Stimulated activated CD8-positive, alpha-beta memory T cell treated with anti-CD3 and anti-CD28 coated beads, Interleukin-7, amount 100 ng/mL, for 4 hours (primary cell): ENCODE results near the gene CPA2.

Source experiments
- DNase-seq, 2 donors: peaks; one replicate each; pipeline ENCODE4 v3.0.0-alpha.2; 2020; ENCODE audit warnings: low read depth in 2 of 2

CPA2 gene

DNA sequence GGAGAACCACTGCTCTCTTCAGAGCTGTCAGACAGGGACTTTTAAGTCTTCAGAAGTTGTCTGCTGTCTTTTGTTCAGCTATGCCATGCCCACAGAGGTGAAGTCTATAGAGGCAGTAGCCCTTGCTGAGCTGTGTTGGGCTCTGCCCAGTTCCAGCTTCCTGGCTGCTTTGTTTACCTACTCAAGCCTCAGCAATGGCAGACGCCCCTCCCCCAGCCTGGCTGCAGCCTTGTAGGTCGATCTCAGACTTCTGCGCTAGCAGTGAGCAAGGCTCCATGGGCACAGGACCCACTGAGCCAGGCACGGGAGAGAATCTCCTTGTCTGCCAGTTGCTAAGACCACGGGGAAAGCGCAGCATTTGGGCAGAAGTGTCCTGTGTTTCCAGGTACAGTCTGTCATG lies 12.1 kb upstream of the CPA2 start:
- DNase-seq, result no peak

DNA sequence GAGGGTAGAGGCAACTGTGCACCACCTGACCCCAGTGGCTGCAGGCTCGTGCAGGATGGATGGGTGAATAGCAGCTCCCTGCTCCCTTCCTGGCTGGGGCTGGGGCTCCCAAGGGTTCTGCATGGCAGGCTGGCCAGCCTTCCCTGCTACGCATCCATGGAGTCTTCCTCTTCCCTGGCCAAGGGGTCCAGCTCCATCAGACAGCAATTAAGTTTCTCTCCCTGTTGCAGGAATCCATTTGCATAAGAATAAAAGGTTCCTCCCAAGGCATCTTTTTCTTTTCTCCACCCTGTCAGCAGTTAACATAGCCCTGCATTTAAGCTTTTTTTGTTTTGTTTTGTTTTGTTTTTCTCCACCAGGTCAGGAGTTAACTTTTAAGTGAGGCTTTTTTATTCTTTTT lies 10.0 kb upstream of the CPA2 start:
- no peak for DNase-seq

DNA sequence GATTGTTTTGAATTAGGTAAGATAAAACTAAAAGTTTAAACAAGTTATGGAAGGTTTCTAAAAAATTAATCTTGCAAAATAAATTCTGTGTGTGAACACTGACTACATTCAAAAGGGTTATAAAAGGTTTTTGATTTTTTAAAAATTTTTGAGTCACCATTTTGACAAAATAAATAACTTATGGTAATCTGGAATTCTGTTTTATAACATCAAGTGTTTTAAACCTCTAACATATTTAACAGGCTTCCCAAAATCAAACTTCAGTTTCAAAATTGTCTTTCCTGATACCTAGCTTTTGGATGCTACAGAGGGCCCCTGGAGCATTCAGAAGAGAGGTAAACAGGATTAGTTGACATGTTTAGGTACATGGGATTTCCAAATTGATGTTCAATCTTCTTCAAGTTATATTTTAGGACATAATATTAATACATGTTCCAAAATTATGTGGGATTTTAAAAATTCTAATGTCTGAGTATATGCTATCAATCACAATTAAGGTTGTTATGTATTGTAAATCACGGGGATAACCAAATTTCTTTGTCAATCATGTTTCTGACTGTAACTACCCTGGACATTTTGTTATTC lies 8.1 kb upstream of the CPA2 start:
- no peak for DNase-seq

DNA sequence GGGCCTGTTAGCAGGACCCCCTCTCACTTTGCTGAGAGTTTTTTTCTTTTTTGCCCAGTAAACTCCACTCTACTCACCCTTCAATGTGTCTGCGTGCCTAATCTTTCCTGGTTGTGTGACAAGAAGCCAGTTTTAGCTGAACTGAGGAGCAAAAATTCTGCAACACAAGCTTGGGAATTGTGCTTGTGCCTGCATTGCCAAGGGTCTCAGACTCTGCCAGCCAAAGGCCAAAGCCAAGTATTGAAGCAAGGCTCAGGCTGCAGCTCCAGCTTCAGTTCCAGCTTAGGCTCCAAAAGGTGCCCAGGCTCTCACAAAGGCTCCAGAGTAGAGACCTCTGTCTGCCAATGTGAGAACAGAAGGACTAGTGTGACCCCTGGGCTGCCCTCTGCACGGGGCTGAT lies 4.2 kb upstream of the CPA2 start:
- DNase-seq, result no peak

DNA sequence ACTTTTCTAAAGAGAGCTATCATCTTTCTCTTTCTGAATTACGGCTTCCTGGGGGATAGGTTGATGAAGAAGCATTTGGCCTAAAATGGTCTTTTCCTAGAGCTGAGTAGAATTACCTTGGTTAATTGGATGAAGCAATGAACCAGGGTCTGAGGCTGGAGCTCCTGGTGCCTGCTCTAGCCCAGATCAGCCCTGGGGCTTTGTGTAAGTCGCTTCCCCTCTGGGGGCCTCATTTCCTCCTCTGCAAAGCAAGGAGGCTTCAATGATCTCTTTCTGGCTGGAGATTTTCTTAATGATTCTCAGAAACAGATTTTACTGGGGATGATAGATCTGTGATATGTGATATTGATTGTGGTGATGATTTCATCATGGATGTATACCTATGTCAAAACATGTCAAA lies 3.5 kb upstream of the CPA2 start:
- no peak for DNase-seq

DNA sequence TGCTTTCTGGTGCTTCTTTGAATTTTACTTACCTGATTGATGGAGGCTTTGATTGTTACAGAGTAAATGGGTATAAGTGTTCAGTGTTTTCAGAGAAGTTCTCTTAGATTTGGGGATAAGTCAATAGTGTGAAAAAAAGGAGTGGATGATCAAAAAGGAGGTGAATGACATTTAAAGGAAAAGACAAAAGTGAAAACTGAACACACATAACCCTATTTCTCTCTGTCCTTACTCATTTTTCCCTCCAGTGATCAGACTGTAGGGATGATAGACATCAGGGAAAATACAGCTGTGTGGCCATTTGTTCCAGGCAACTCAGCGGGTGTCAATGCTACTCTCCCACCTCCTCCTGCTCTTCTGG lies 278 bp downstream of the CPA2 start:
- no peak for DNase-seq

DNA sequence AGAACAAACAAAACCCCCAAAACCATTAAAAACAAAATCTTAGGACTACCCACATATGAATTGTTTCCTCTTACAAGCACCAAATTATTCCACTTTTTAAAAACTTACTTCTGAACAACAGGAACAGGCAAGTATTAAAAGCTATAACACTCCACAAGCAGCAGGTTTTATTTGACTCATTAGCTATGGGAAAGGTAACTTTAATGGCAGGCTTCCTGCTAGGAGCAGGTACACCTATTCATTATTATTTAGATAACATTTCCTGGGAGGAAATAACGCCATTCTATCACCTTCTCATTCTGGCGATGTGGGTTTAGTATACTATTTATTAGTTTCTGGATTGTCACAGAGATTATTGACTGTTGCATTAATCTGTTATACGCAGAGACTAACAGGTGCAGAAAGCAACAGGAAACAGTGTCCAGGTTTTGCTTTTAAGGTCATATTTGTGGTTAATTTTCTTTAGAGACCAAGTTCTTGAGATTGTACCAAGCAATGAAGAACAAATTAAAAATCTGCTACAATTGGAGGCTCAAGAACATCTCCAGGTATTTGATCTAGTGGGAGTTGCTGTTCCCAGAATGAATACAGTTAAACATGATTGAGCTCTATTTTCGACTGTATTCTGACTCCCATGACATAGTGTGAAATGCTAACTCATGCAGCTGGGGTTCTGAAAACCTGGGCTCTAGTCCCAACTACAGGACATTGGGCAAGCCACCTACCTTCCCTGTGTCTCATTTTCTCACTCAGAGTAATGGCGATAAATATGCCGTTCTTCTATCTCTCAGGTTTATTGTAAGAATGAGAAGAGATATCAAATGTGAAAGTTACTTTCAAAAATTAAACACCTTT lies 2.0 kb downstream of the CPA2 start:
- no peak for DNase-seq

DNA sequence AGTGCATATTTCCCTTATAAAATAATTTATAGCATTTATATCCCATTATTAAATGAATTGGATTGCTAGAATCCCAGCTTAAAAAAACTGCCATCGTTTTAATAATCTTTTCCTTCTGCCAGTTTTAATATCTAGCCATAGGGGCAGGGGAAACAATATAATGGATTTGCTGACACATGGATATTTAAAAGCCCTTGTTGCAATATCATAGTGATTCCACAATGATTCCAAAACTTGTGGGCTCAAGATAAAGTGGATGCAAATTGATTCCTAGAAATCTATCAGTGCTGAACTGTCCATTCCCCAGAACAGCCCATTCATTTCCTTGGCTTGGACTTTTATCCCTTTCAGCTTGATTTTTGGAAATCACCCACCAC lies 2.6 kb downstream of the CPA2 start:
- DNase-seq, result no peak

DNA sequence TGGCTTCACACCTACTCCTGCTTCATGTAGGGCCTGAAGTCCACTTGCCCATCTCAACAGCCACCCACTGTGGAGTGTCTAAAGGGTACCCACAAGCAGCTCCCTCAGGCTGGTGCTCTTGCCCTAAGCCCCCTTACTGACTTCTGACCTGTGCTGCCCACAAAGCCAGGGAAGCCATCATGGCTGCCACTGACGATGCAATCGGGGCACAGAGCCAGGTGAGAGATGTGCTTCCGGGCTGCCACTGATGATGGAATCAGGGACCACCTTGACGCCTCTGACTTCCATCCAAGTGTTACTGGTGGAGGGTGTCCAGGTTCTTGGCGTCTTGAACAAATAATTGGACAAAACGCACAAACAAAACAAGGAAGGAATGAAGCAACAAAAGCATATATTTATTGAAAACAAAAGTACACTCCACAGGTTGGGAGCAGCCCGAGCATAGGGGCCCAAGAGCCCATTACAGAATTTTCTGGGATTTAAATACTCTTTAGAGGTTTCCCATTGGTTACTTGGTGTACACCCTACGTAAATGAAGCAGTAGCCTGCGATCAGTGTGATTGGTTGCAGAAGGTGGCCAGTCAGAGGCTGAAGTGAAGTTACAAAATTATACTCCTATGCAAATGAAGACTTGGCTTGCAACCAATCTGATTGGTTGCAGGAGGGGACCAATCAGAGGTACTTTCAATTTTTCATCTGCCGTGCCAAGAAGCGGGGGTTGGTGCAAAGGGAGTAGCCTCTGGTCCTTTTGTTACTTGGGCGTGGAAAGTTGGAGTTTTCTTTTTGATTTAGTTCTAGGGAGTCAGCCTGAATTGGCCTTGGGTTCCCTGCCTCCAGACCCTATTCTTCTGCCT lies 4.5 kb downstream of the CPA2 start:
- DNase-seq, result no peak

DNA sequence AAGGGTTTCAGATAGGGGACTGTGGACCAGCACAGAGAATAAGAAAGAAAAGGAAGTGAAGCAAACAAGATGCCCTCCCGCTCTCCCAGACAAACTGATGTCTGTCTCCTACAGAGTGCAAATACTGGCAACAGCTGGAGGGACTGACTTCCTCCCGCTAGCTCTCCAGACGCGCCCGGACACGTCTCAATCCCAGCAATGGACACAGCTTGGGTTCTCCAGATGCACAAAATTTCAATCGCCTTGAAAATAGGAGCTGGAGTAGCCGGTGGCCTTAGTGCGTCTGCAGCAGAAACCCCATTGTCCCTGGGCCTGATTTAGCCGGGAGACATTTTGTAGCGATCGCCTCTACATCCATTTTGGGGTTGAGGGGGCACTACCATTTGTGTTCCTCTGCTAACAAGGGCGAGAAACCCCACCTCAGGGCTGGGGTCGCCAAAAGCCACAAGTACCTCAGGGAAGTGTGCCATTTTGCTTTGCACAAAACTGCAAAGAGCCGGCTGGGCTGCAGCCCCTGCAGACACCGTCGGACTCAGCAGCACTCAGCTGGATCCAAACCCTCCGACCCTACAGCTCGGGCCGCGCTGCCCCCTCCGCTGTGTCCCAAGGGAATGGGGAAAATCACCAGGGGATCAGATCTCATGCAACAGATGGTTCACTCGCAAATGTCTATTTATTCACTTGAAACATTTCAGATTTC lies 5.9 kb downstream of the CPA2 start:
- no peak for DNase-seq

DNA sequence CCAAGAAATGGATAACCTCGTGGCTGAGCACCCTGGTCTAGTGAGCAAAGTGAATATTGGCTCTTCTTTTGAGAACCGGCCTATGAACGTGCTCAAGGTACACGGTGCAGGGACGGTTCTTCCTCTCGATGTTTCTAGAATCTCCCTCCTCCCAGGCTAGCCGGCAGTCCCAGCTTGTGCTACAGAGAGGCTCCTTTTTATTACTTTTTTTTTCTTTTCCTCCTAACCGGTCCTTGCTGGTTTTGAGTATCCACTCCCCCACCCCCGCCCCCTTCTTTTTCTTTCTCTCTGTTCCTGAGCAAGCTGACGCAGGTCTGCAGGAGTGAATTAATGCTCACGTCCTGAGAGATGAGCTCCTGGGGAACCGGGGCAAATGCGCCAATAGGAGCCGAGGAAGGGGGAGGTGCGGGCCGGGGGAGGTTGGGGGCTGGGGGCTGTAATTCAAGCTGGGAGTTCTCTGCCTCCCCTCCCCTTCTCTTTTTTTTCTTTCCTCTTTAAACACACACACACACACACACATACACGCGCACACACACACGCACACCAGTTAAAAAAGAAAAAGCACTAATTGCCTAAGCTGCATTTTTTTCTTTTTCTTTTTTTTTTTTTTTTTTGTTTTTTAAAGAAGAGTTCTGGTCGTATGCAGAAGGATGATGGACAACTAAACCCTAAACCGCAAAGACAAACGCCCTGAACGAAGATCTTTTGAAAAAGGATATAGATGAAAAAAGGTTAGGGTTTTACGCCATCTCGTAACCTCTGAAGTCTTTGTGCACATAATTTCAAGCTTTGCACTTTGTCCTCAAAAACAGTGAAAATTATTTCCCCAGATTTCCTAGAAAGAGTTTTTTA lies 6.6 kb downstream of the CPA2 start:
- DNase-seq, result no peak

DNA sequence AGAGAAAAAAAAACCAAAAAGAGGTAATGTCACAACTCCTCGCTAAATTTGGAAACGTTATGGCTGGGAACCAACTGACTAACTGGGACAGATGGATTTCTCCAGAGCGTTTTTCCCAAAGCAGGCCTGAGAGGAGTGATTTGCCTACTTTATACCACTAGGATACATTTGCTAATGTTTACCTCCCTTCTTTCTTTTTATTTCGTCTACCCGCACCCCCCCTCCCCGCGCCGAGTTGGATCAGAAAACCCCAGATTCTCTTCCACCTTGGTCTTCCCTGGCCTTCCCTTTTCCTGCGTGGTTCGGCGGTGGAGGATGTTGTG lies 7.2 kb downstream of the CPA2 start:
- DNase-seq, result no peak

DNA sequence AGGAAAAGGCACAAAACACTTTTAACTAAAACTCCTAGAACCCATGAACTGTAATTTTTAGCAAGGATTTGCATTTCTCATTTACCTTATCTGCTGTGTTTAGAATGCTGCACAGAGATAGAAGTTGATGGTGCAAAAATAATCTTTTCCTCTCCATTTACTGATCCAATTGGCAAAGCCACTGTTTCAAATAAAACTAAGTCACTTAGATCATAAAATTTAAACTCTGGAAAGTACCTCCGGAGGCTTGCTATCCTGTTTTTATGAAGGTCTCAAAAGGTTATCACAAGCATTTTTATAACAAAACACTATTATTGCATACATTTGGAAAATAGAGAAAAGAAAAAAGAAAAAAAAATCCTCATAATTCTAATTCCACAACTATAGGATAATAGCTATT lies 7.6 kb downstream of the CPA2 start:
- no peak for DNase-seq

DNA sequence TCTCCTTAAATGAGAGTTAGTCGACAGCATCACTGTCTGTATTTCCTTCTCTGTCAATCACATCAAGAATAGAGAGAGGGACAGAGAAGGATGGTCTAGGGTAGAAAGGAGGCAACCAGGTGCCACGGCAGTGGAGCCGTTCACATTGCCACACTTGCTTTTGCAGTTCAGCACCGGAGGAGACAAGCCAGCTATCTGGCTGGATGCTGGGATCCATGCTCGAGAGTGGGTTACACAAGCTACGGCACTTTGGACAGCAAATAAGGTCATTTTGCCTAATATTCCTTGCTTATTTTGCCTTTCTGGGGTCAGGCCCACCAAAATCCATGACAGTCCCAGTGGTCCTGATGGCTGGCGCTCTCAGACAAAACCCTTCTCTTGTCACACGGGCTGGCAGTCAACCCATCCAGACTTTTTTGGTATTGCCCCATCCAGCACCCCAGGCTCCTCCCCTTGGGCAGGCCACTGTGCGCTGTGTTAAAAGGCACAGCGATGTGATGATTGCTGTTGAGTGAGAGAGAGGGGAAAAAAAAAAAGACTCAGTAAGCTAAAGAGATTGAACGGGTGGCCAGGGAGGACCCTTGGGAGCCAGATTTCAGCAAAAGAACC lies 8.4 kb downstream of the CPA2 start:
- no peak for DNase-seq

DNA sequence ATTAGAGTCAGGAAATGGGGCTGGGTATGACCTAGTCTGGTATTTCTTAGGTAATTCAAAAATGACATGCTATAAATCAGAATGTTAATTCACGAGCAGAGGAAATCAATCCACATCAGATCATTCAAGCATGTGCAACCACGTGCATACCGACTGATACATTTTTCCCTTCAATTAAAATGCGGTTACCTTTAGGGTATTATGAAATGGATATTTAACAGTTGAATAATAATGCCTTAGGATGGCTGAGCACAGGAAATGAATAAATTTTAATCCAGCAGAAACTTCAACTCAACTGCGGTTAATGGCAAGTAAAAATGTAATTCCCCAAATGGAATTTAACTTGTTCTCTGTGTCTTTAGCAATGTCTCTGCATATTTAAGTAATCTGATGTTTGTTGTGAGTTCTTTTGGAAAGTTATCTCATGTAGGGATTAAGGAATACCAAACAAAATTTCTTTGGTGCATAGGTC lies 9.2 kb downstream of the CPA2 start:
- DNase-seq, result no peak

DNA sequence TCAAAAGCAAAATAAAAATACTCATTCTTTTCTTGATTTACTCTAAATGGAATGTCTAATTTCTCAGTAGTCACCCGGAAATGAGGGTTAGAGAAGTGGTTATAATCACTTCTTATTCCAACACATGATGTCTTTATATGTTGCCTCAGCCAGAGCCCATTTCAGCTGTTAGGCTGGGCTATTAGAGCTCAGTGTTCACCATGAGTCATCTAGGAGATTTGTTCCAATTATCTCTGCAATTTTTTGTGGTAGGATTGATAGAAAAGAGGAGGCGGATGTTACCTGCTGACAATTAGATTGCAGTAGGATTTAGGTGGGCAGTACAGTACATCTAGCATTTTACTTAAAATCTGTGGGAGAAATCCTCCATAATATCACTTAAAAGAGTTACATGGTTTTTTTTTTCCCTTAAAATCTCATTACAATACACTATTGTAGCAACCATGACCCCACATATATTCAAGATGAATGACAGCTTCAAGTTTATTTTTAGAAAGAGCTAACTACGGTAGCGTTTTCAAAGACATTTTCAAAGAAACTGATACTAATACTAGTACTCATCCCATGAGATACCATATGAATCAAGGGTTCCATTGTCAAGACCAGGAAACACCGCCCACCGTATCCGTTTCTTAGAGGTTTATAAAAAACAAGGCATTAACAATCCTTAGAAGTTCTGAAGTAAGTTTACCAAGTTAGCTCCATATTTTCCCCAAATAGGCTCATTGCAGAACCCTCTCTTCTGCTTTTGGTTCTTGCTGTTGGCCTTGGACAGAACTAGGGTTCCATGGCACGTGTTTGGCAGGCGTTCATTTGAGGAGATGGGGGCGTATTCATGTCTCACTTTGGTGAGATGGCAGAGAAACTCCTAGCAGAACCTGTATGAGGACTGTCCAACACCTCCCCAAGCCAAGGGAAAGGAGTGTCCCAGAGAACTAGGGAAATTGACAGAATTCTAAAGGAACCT lies 10.4 kb downstream of the CPA2 start:
- DNase-seq, result no peak

DNA sequence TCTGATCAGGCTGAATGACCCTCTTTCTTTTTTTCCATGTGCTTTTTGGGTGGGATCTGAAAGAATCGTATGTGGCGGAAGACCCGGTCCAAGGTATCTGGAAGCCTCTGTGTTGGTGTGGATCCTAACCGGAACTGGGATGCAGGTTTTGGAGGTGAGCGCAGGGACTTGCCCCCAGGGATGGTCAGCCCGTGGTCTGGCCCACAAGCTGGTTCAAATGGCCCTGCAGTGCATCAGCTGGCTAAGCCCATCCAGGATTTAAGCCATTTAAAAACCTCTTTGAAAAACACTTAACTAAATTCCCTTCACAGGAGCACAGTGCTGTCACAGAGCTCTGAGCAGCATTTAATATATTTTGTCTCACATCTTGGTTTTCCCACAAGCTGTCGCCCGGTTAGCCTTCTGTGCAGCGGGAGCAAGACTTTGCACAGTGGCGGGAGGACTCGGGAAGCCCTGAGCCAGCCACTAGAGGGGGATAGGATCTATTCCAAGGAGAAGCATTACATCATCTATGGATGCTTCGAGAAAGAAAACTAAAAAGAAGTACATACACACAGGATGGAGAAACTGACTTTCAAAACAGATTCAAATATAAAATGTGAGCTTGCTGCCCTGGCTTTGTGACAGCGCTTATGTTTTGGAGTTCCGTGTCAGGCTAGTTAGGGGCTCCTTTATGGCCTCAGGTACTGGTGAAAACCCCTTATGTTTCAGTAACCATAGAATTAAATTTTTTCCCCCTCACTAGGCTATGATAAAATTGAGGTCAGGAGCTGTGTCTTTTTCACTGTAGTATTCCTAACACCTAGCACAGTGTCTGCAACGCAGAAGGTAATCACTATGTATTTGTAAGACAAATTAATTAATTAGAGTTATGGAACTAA lies 11.3 kb downstream of the CPA2 start:
- DNase-seq, result no peak

DNA sequence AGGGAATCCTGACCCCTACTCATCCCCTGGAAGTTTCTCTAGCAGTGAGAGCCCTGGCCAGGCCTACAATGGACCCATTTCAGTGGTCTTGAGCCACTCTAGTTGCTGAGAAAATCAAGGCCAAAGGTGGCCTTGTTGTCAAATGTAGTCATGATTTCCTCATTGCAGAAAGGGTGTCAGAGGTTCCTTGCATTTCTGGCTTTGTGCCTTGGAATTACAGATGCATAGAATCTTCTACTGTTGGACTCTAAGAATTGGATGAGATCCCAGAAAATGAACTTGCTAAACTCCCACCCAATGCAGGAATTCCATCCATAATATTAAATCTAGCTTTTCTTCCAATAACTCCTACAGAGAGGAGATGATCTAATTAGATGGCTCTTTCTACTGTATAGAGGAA lies 12.2 kb downstream of the CPA2 start:
- no peak for DNase-seq

DNA sequence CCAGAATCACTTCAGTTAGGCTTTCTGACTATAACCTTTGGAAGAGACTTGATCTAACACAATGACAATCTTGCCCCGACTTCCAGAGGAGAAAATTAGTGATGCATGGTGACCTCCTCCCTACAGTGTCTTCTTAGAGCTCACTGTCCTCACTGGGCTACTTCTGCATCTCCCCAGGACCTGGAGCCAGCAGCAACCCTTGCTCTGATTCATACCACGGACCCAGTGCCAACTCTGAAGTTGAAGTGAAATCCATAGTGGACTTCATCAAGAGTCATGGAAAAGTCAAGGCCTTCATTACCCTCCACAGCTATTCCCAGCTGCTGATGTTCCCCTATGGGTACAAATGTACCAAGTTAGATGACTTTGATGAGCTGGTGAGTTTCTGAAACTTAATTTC lies 12.6 kb downstream of the CPA2 start:
- DNase-seq, result no peak
